RWPE1 (cell line): ENCODE results near the gene RWDD4.

Source experiments
- CTCF ChIA-PET: fragments of 350-600 bp; sonication (Branson Sonifier 250); formaldehyde crosslinking; extraction: SDS; loops from one replicate; lab custom pipeline; 2021; lab: Yijun Ruan, JAX
- POLR2A ChIA-PET: fragments of 400-600 bp; formaldehyde crosslinking; extraction: SDS; loops from one replicate; lab custom pipeline; 2020; ENCODE audit warnings: antibody characterized with exemption; ENCODE audit not compliant: low non-redundant PET; lab: Yijun Ruan, JAX
- DNase-seq: peaks from one replicate; pipeline ENCODE4 v3.0.0; 2012; ENCODE audit warnings: low spot score
- H3K27ac ChIP-seq: fragments of 450-650 bp; 2 replicates; pipeline ENCODE4 v1.5.1; 2017
- CTCF ChIP-seq: fragments of 450-650 bp; conservative IDR thresholded peaks from 2 replicates; pipeline ENCODE4 v1.5.1; 2017; ENCODE audit warnings: low read depth, mild to moderate bottlenecking

Gene RWDD4

GRCh38 chr4:183666088-183666487 lies 7.1 kb upstream of the RWDD4 start:
- H3K27ac ChIP-seq, result no peak overlapping the region
- DNase-seq, result no peak
- TF ChIP-seq CTCF, result no peak
- POLR2A ChIA-PET, result no interaction called here
- CTCF ChIA-PET, result no interaction called here

- no peak for TF ChIP-seq CTCF
- ChIA-PET CTCF (interaction anchor here (0.6 to 1.1 kb wide), 2 partner anchors 60 to 393 kb away, joined by 3 read pairs; no protein-coding TSS in a partner anchor), POLR2A (no interaction called here)
- no peak for DNase-seq
- no peak overlapping the region for H3K27ac ChIP-seq
These were observed 872 bp upstream of the RWDD4 start for GRCh38 chr4:183659872-183660242.

GRCh38 chr4:183658362-183659028 lies 490 bp downstream of the RWDD4 start:
- ChIA-PET CTCF (no interaction called here), POLR2A (no interaction called here)
- peak overlapping the region; percentile 85 for H3K27ac ChIP-seq
- no peak for TF ChIP-seq CTCF
- DNase-seq, result peak; percentile 45

GRCh38 chr4:183657564-183657963 lies 1.4 kb downstream of the RWDD4 start:
- no peak for DNase-seq
- H3K27ac ChIP-seq, result no peak overlapping the region
- CTCF ChIA-PET, result interaction anchor here (0.6 to 0.7 kb wide), 3 partner anchors 138 to 457 kb away, joined by 3 to 4 read pairs (median 3); no protein-coding TSS in a partner anchor
- POLR2A ChIA-PET, result no interaction called here
- TF ChIP-seq CTCF, result no peak

- CTCF ChIA-PET, result no interaction called here
These were observed 13.7 kb downstream of the RWDD4 start for GRCh38 chr4:183645326-183645725.

GRCh38 chr4:183639291-183639690 lies 19.7 kb downstream of the RWDD4 start:
- CTCF ChIA-PET, result interaction anchor here (0.6 kb wide), 1 partner anchor 83 kb away, joined by 4 read pairs; no protein-coding TSS in a partner anchor

More at GRCh38 chr4:183645326-183645725, 13.7 kb downstream of the RWDD4 start:
- no peak overlapping the region for H3K27ac ChIP-seq
- POLR2A ChIA-PET, result no interaction called here
- DNase-seq, result no peak
- TF ChIP-seq CTCF, result no peak

More at GRCh38 chr4:183639291-183639690, 19.7 kb downstream of the RWDD4 start:
- POLR2A ChIA-PET, result no interaction called here
- TF ChIP-seq CTCF, result no peak
- DNase-seq, result no peak
- H3K27ac ChIP-seq, result no peak overlapping the region
